ENCODE data around the gene MYOG.

MYOG gene

DNA sequence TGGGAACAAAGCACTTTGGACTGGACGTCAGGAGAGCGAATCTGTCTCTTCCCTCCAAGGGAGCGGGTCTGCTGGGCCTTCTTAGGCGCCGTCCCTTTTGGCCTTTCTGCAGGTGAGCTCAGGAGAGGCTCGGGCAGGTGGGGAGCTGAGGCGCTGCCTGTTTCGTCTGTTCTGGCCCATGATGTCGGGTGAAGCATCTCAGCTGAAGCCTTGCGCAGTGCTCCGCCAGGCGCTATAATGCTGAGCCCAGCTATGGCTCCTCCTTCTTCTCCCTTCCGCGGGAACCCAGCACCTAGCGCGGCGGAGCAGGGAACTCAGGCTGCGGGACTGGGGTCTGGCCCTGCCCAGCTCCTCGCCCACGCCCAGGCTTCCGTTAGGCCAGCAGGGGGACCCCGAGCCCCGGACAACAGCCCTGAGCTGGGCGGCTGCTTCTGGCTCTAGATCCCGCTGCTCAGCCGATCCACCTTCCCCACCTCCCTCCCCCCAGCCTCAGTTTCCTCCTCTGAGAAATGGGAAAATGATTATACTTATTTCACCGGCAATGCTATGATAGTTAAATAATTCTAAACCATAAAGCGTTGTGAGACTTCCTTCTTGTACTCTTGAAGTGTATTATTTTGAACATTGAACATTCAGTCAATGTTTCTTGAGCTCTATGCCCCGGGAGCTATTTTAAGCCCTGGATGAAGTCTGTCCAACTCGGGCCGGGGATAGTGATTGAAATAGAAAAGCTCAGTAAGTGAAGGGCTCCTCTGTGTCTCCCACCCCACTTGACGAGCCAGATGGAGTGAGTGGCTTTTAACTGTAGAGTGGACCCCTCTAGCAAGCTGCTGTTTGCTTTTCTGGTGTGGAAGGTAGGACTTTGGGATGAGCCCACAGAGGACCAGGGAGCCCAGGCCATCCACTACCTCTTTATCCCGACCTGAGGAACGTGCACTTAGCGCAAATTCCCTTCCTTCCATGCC, 32.1 kb upstream of the MYOG start:
- no peak for DNase-seq (ENCODE audit: low spot score)

DNA sequence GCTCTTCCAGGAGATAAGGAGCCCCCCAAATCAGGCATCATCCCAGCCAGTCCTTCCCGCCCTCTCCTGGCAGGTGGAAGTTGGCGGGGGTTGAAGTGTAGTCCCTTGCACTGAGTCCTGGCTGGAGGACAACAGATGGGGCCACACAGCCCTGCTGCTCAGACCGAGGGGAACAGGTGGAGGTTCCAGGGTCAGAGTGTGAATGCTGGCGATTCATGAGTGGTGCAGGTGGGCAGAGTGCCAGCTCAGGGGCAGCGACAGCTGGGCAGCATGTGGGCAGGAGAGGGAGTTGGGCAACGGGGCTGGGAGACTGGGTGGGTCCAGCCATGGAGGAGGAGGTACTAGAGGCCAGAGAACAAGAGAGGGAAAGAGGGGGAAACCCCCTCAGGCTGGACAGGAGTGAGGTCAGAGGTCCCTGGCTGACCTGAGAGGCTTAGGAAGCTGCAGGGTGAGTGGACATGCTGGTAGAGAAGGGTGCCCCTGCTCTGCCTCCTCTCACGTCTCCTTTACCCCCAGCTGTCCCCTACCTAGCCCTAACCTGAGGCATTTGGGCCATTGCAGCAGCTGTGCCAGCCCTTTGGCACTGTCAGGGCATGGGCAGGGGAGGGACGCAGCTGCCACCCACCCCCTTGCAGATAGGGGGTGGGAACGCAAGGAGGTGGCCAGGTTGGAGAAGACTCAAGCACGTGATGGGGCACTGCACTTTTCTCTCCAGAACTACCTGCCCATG, 30.4 kb upstream of the MYOG start:
- no peak for DNase-seq (ENCODE audit: low spot score)

DNA sequence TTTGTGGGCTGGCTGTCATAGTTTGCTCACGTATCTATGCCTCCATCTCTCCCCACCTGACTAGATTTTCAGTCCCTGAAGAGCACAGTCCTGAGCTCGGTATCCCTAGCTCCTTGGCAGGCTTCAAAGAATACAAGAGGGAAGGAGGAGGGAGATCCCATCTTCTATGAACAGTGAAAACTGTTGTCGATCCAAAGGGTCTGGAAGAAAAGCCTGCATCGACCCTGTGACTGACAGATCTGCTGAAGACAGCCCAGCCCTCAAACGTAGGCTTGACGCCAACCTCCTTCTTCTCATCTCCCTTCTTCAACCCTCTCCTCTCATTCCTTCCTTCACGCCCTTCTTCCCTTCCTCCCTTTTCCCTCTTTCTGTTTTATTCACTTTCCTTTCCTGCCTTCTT, 28.4 kb upstream of the MYOG start:
- no peak for DNase-seq (ENCODE audit: low spot score)

DNA sequence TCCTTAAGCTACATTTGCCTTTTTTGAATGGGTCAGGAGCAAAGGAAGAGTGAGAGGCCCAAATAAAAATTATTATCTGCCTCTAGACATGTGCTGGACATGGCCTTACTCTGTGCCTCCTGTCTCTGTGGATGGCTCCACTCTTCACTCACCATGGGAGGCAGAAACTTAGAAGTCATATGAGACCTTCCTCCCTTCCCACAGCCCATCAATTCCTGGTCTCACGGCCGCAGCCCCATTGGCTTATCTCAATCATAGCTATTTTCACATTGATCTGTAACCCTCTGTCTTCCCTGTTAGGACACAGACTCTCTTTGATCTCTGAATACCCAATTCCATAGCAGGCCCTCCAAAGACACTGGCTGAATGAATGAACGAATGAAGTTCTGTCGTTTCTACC, 27.5 kb upstream of the MYOG start:
- DNase-seq (ENCODE audit: low spot score), result no peak

DNA sequence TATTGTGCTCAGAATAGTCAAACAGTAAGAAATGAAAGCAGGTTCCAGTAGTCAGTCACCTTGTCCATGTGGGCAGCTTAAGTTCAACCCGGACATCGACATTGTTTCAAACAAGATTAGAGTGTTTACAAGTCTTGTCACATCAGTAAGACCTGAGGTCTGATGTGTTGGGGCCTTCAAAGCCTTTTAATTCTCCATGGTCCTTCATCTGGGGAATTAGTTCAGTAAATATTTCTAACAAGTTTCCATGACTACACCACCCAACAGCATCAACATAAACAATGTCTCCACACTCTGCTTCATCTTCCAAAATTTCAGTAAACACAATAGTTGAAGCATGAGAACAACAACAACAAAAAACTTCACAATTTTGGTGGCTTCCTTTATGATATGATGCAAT, 26.7 kb upstream of the MYOG start:
- DNase-seq (ENCODE audit: low spot score), result no peak

DNA sequence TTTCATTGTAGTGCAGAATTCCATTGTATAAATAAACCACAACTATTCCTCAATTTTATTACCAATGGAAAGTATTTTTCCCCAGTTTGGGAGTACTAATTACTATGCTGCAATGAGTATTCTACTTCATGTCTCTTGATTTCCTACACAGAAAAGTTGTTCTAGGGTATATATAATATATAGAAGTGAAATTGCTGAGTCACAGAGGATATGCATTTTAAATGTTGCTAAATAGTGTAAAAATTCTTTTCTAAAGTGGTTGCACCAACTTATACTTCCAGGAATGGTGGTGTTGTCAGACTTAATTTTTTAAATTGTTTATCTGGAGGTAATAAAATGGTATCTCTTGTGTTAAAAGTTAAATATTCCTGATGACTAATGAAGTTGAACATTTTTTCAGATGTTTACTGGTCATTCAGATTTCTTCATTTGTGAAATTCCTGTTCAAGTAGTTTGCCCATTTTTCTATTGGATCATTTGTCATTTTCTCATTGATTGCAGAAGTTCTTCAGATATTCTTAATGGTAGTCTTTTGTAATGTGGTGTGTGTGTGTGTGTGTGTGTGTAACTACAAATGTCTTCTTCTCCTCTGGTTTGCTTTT, 19.1 kb upstream of the MYOG start:
- DNase-seq (ENCODE audit: low spot score), result no peak

DNA sequence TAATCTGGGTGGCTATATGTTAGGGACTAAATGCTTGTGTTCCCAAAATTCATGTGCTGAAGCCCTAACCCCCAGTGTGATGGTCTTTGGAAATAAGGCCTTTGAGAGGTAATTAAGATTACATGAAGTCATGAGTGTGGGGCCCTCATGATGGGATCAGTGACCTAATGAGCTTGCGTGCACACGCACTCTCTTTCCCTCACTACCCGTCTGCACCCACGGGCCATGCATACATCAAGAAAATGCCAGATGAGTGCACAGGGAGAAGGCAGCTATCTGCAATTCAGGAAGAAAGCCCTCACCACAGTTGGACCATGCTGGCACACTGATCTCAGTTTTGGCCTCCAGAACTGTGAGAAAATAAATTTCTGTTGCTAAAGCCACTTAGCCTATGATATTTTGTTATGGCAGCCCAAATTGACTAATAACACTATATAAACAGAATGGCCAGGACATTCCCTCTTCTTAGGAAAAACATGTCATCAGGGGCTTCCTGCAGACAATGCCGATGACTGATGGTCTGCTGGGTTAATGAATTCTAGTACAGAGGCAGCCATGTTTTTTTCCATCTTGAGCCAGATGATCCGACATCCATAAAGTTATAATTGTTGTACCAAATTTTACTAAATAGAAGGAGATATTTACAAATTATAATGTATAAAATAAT, 18.1 kb upstream of the MYOG start:
- DNase-seq (ENCODE audit: low spot score), result no peak

DNA sequence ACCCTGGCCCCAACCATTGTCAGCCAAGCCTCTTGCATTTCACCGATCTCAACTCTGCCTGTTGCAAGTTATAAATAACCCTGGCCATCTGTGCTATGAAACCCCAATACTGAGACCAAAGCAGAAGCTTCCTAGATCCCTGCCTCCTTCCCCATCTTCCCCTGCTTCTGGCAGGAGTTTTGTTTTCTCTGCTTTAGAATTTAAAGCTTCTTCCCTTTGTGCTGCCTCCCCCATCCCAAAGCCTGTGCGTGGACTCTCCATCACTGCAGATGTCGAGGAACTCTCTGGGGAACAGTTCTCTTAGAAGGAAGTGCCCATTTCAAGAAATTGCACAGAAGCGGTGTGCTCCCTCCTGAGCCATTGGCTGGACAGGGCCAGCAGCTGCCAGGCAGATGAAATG, 17.4 kb upstream of the MYOG start:
- no peak for DNase-seq (ENCODE audit: low spot score)

DNA sequence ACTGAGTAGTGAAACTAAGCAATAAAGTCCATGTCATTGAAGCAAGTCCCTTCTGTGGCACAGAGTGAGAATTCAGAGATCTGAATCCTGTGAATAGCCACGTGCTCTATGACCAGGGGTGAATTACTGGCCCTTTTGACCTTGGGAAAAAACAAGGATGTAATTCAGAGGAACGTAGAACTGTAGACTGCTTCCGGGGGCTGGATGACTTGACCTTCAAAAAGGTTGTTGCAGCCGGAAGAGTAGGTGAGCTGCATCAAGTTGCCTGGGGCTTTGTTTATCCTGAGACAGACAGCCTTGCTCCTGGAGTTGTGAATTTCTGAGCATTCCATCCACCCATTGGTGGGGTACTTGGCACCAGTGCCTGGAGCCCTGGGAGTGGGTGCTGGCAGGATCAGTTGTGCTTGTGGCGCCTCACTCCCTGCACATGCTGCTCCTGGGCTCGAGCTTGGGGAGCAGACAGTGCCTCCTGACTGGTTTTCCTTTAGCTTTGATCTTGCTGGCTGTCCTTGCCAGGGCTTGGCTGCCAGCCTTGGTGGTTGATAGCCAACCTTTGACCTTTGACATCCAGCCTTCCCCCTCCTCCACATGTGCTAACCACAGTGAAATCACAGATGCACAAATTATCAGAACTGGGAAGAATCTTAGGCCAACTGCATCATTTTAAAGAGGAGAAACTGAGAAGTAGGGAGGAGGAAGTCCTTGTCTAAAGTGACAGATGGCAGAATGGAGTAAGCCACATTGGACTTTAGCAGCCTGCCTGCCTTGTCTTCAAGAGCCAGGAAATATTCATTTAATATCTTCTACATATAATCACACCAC, 16.2 kb upstream of the MYOG start:
- DNase-seq (ENCODE audit: low spot score), result peak; percentile 12

DNA sequence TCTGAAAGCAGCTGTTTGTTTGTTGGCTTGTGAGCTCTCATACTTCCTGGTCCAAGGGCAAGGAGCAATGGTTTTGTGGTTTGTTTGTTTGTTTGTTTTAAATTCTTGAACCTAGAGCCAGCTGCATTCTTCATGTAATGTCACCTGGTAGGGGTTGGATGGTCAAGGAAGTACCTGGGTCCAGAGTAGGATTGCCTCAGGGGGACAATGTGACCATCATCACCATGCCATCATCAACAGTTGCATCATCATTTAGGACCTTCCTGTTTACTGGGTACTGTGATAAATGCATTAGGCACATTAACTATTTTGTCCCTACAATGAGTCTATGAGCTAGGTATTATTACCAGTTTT, 14.7 kb upstream of the MYOG start:
- no peak for DNase-seq (ENCODE audit: low spot score)

DNA sequence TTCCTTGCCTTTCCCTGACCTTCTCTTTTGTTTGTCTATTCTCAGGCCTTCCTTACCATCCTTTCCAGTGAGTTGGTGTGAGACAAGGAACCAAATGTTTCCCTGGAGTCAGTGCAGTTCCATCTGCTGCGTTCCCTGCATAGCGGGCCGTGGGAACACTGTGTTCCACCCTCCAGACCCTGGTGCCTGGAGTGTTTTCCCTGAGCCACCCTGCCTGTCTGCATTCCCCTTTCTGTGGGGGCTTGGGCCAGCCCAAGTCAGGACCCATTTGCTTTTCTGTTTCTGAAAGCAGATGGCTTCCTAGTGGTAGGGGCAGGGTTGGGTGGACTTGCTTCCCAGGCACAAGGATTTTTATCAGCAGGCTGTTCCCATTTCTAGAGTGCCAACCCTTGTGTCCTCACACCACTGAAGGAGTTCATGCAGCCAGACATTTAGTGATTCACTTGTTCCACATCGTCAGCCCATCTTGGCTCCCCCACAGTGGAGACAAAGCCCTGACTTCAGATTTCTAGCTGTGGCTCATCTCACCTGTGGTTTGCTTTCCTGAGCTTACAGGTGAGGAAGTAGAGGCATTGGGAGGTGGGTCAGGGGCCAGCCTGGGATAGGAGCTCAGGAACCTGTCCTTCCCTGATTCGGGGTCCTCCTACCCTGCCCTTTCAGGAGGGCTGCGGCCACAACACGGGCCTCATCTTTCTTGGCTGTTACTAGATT, 14.1 kb upstream of the MYOG start:
- no peak for DNase-seq (ENCODE audit: low spot score)

DNA sequence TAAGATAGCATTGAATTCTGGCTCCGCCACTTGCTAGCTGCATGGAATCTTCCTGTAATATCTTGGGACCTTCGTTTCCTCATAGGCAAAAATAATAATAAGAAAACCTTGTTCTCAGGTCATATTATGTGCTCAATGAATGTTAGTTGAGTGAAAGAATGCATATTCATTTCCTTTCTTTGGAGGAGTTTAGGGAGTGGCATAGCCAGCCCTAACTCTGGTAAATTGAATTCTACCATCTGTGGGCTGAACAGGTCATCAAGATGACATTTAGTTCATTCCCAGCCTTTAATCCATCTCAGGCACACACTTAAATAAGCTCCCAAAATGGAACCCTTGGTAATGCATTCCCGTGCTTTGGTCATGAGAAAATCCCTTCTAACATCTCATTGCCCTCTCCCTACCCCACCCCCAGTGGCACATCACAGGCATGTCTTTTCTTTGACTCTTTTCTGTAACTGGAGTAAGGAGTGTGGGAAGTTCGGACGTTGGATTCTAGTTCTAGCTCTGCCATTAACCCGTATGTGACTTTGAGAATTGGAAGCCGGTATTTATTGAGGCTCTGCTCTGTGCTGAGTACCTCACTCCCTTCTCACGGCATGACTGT, 13.2 kb upstream of the MYOG start:
- DNase-seq (ENCODE audit: low spot score), result no peak

DNA sequence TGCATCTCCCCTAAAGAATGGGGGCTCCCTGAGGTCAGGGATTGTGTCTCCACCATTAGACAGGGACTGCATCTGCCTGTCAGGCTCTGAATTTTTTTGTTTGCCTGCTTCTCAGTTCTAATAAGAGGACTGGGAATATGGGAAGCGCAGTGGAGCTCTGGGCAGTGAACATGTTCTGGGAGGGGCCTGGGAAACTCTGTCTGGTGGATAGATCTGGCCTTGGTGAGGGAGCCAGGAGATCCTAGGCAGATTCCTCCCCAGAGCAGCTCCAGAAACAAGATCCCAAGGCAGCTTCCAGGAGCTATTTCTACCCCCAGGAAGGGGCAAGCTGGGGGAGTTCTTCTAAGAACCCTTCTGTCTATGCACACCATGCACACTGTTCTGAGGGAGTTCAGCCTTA, 12.6 kb upstream of the MYOG start:
- no peak for DNase-seq (ENCODE audit: low spot score)

DNA sequence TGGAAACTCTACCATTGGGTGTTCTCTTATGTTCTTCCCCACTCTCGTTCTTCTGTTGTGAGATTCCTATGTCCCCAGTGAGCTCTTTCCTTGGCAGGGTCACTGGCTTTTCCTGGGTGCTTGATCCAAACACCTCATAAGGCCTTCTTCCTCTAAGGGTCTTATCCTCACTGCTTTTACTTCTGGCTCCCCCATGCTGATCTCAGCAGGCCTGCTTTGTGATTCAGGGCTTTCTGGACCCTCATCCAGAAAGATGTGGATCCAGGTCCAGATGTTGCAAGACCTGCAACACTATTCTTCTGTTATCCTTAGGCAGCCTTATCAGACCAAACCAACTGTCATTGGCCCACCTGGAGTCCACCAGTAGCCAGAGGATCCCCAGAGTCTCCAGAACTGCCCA, 11.2 kb upstream of the MYOG start:
- no peak for DNase-seq (ENCODE audit: low spot score)

DNA sequence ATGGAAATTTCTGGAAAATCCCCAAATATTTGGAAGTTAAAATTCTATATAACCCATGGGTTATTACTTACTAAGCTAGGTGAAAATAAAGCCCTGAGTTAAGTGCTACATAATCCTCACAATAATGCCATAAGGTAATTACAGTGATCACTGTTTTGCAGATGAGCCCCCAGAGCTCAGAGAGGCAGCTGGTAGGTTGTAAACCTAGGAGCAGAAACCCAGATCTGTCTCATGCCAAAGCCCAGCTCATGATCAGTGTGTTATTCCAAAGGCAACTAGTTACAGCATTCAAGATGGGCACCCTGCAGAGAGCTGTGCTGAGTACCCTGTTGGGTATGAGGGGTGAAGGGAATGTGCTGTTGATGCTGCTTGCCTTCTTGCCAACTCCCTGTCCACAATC, 10.8 kb upstream of the MYOG start:
- no peak for DNase-seq (ENCODE audit: low spot score)

DNA sequence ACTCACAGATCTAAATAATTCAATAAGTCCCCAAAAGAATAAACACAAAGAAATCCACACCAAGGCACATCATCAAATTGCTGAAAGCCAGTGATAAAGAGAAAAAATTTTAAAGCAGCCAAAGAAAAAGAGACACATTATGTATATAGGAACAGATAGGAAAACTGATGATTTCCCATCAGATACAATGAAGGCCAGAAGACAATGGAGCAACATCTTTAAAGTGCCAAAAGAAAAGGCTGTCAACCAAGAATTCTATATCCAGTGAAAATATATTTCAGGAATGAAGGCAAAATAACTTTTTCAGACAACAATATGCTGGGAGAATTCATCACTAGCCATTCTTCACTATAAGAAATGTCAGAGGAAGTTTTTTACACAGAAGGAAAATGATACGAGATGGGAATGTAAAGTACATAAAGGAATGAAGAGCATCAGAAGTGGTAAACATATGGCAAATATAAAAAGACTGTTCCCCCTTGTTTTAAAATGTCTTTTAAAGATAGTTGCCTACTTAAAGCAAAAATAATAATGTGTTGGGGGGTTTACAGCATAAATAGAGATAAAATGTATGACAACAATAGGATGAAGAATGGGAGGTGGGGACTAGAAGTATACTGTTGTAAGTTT, 9.4 kb upstream of the MYOG start:
- DNase-seq (ENCODE audit: low spot score), result no peak

DNA sequence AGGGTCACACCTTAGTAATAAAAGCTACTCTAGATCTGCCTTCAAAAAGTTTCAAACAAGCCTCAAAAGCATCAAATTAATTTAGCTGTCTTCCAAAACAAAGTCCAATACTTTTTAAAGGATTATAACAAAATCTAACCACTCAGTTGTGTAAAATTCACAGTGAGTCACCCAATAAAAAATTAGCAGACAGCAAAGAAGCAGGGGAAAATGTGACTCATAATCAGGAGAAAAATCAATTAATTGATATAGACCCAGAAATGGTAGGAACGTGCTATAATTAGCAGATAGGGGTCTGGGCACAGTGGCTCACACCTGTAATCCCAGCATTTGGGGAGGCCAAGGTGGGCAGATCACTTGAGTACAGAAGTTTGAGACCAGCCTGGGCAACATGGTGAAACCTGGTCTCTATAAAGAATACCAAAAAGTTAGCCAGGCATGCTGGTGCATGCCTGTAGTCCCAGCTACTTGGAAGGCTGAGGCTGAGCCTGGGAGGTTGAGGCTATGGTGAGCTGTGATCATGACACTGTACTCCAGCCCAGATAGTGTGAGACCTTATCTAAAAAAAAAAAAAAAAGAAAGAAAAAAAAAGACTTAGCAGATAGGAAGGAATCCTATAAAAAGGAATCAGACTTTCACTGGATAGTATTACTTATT, 8.1 kb upstream of the MYOG start:
- no peak for DNase-seq (ENCODE audit: low spot score)

DNA sequence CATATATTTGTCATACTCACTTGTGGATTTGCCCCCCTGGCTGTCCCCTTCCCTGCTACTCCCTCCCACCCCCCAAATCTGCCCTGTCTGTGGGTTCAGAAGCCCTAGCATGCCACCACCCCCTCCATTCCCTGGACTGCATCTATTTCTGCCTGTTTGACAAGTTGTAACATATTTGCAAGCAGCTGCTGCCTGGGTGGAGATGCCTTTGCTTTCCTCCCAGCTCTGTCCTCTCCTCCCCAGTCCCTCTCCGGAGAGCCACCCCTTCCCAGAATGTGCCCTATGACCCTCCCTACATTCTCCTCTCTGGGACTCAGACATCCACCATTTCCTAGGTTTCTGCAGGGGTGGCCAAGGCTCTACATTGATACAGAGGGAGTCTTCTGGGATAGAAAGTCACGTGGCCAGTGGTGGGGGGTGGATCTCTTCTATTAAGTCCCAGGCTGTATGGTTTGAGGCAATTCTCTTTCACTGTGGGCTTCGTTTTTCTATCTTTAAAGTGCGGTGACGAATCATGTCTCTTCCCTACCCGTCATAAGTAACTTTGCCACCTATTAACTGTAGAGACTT, 6.0 kb upstream of the MYOG start:
- no peak for DNase-seq (ENCODE audit: low spot score)

DNA sequence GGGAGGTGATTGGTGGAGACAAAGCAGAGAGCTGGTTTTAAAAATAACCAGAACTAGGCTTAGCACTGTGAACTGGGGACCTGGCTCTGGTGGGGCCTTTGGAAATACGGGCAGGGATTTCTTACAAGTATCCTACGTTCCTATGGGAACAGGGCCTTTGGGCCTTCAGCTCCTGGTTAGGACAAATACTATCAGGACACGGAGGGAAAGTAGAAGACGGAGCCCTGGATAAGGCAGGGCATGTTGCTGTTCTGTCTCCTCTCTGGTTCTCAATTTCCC, 5.3 kb upstream of the MYOG start:
- DNase-seq (ENCODE audit: low spot score), result no peak

All from pons (tissue), 1 donor.